Stimulated activated CD4-positive, alpha-beta T cell treated with anti-CD3 and anti-CD28 coated beads, Interleukin-12 subunit alpha, Interleukin-12 subunit beta, amount 100 ng/mL, for 48 hours (primary cell): Measurements from ENCODE around the gene SLC15A3.

Source experiments
- DNase-seq, 3 donors: peaks; one replicate each; pipeline ENCODE4 v3.0.0-alpha.2; 2020; ENCODE audit warnings: low read depth in 2 of 3, low spot score in 1 of 3

SLC15A3 gene

DNA sequence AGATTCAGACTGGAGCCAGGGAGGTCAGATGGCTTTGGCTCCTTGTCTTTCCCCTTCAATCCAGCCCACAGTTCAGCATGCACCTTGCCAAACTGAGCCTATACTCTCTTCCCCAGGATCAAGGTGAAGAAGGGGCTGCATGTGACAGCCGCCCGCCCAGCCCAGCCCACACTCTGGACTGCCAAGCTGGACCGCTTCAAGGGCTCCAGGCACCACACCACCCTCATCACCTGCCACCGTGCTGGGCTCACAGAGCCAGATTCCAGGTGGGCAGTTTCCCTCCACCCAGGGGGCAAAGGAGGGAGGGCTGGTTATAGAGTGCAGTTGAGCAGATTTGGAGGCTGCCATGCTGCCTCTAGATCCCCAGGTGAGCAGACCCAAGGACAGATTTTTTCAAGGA is 21.6 kb downstream of the SLC15A3 start:
- DNase-seq, result no peak

DNA sequence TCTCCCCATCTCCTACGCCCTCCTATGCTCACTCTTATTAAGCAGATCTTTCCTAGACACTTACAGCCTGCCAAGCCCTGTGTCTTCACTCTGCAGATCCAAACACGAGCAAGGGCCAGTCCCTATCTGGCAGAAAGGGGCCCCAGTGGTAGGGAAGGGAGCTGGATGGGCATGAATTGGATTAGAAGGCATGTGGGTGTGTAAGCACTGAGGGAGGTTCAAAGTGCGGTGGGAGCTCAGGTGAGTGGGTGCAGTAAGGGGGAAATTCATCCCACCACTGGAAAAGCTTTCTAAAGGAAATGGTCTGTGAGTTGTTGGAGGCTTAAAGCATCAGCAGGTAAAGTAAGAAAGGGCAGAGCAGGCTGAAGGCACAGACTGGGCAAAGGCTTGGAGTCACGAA is 22.2 kb downstream of the SLC15A3 start:
- no peak for DNase-seq

DNA sequence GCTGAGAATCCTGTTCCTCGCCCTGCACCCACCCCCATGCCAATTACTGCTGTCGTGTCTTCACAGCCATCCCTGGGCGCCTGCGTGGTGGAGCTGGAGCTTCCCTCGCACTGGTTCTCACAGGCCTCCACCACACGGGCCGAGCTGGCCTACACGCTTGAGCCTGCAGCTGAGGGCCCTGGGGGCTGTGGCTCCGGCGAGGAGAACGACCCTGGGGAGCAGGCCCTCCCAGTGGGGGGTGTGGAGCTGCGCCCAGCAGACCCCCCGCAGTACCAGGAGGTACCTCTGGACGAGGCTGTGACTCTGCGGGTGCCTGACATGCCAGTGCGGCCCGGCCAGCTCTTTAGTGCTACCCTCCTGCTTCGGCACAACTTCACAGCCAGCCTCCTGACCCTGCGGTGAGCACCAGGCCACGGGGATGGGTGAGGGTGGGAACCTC is 23.4 kb downstream of the SLC15A3 start:
- no peak for DNase-seq

DNA sequence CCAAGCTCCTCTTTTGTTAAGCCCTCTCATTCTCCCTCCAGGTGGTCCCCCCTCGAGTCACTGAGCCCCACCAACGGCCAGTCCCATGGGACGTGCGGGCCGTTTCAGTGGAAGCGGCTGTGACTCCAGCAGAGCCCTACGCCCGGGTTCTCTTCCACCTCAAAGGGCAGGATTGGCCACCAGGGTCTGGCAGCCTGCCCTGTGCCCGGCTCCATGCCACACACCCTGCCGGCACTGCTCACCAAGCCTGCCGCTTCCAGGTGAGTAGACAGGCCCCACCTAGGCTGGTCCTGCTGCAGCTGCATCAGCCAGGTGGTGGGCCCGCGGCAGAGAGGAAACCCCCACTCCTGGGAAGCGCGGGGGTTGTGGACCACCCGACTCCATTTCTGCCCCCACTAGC is 24.4 kb downstream of the SLC15A3 start:
- no peak for DNase-seq

DNA sequence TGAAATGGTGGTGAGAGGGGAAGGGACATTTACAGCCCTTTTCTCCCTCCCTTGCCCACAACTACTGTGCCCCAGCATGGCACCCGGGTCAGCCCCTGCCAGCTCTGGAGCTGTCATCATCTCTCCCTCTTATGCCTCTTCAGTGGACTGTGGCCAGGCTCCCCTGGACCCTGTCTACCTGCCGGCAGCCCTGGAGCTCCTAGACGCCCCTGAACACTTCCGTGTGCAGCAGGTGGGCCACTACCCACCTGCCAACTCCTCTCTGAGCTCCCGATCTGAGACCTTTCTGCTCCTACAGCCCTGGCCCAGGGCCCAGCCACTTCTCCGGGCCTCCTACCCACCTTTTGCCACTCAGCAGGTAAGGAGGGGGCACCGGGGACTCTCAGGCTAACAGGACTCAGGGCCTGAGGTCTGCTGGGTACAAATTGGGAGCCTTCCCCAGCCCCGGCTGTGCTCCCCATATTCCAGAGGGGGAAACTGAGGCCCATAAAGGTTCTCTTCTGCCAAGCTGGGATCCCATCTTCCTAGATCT is 24.8 kb downstream of the SLC15A3 start:
- no peak for DNase-seq

DNA sequence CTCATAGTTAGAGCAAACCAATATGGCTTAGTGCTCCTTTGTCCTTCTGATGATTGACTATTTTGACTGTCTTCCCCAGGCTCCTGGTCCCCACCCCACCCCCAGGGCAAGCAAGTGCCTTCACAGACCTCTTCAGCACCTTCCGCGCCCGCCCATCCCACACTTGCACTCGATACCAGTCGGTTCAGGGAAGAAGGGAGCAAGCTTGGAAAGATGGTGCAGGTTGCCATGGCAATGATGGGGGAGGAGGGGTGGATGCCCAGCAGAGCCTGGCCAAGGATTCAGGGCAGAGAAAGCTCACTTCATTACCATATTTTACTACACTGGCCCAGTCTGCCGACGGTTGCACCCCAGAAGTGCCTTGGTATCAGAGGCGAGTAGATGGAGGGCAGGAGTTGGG is 25.5 kb downstream of the SLC15A3 start:
- no peak for DNase-seq

DNA sequence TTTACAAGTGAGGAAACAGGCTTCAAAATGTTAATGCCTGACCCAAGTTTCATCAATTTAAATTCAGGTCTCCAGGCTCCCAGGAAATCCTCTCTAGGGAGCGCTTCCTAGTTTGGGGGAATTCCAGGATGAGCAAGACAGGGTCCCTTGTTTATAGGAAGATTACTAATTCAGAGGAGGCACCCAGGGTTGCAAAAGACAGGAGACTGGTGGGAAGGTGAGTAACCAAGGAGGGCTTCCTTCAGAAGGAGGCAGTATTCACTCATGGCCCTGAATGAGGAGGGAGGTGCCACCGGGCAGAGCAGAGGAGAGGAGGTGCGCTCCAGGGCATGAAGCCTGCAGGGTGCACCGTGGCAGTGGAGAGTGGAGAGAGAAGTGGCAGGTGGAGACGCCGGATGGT is 26.1 kb downstream of the SLC15A3 start:
- no peak for DNase-seq

DNA sequence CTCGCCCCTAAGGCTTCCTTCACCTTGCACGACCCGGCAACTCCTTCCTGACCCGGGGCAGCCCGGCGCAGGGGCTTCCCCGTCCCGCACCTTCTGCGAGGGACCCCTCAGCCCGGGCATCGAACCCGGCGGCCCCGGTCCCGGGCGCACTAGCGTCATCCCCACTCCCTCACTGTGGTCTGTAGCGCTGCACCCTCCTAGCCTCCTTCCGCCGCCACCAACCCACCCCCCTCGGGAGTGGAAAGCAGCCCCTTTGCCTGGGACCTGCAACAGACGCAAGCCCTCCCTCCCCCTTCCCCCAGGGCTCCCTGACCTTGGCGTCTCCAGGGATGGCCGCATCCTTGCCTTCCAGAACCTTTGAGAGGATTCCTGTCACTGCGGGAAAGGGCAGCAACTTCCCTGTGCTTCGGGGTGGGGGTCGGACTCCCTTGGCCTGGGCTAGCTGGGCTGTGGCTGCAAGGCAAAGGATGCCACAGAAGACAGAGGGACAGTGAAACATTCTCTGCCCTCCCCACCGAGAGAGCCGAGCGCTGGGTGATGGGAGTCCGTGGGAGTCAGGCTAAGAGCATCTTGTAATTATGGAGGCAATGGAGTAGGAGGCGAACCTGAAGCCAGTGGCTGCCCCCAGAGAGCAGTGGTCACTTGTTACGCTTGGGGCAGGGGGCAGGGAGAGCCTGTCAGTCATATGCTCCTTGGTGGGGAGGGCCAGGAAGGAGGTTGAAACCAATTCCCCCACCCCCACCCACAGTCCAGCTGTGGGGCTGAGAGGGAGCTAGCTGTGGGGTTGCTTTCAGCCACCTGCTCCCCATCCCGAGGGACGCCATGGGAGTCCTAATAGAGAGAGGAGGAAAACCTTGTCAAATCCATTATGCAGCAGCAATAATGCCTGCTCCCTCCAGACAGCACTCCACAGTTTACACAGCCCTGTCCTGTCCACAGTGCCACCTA is 26.8 kb downstream of the SLC15A3 start:
- no peak for DNase-seq

DNA sequence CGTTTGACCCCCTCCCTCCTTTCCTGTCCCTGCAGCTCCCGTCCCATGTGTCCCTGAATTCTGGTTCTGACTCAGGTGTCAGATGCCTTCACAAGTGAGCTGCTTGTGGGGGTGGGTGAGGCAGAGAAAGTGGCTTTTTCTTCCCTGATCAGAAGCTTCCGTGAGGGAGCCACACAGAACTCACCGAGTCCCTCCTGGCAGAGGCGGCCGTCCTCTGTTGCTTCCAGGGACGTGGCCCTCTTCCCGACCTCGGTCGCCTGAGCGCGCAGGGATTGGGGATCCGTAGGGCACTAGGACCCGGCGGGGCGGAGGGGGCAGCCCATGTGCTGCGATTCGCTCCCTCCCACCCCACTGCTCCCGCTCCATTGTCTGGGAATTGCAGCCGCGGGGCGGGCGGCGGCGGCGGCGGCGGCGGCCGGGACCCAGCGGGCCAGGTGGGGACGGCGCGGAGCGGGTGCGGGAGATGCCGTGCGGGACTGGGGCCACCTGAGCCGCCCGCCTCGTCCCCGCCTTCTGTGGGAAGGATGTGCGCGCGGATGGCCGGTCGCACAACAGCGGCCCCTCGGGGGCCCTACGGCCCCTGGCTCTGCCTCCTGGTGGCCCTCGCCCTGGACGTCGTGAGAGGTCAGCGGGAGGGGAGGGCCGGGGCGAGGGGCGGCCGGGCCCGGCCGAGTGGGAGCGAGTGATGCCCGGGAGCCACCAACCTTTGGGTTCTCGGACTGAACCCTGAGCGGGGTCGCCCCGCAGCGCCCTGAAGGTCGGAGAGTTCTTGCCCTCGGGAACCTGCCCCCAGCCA is 27.7 kb downstream of the SLC15A3 start, which contains the start of gene TMEM132A:
TMEM132A (plus strand) TSS at position 351 of the 796 bp plus-strand sequence; CDS start at position 525, 174 bp downstream.
- DNase-seq, result no peak

DNA sequence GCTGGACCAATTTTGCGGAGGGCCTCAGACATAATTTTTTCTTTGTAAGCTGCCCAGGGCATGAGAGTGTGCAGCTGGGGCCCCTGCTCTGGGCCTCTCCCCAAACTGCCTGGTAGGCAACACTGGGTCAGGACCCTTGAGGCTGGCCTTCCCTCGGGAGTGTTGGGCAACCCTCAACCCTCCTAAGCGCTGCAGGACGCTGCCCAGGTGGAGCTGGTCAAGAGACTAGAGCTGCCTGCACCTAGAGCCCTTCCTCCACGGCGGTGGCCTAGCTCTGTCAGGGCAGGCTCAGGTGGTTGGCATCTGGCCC is 28.2 kb downstream of the SLC15A3 start:
- DNase-seq, result no peak

DNA sequence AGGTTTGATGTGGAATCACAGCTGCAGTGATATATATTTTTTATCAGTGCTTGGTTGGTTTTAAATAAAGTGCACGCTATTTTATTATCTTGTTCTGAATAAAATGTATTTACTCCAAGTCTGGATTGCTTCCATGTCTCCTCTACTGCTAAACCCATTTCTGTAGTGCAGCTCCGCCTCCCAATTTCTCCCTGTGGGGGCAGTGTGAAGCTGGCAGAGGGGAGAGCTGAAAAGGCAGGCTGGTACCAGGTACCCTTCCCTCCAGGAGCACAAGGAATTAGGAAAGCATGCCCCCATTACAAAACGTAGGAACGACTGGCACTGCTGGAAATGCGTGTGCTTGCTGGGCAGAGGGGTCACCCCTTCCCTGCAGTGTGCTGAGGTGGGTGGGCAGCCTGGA is 28.6 kb downstream of the SLC15A3 start:
- DNase-seq, result no peak

DNA sequence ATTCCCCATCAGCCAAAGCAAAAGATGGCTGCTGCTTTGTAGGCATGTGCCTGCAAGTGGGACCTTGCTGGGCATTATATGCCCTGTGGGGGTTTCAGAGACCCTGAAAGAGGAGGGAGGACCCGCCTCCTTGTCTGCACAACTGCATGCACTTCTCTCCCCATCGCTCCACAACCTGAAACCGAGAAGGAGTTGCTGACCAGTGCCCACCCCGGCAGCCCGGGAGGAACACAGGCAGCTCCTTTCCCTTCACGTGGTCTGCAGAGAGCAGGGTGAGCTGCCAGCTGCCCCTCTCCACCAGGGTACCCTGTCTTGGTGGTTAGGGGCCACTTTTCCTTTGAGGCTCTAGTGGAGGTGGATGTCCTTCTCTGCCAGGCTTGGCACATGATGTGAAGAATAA is 29.1 kb downstream of the SLC15A3 start:
- DNase-seq, result no peak

DNA sequence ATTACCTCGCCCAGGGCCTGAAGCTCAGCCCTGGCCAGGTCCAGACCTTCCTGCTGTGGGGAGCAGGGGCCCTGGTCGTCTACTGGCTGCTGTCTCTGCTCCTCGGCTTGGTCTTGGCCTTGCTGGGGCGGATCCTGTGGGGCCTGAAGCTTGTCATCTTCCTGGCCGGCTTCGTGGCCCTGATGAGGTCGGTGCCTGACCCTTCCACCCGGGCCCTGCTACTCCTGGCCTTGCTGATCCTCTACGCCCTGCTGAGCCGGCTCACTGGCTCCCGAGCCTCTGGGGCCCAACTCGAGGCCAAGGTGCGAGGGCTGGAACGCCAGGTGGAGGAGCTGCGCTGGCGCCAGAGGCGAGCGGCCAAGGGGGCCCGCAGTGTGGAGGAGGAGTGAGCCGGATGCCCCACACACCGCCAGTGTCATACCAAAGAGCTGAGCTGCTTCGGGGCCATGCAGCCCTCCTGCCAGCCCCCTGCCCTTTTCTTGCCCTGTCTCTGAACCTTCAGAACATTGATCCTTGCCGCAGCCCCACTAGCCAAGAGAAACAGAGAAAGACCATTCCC is 30.1 kb downstream of the SLC15A3 start:
- no peak for DNase-seq

DNA sequence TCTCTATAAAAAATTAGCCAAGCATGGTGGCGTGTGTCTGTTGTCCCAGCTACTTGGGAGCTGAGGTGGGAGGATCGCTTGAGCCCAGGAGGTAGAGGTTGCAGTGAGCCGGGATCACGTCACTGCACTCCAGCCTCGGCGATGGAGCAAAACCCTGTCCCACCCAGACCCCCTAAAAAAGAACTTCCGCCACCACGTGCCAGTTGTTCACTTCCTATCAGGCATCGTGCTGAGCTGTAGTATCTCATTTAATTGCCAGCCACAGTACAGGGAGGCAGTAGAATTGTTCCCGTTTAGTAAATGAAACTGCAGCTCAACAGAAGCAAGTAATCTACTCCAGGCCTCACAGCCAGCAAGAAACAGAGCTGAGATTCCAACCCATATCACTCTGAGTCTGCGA is 30.7 kb downstream of the SLC15A3 start:
- no peak for DNase-seq

DNA sequence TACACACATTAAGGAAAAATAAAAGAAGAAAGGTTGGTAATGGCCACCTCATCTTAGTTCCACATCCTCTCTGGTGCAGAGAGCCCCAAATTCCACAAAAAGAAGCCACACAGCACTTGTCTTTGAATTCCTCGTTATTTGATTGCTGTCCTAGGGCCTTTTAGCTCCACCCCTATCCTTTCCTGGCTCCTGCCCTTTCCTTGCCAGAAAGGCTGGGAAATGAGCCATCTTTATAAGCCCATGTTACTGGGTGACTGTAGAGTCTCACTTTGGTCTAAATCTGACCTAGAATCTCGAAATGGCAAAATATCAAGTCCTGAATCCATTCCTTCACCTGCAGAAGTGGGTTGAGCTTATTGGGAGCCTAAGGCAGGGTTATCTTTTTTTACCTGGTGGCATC is 32.0 kb downstream of the SLC15A3 start:
- DNase-seq, result no peak

DNA sequence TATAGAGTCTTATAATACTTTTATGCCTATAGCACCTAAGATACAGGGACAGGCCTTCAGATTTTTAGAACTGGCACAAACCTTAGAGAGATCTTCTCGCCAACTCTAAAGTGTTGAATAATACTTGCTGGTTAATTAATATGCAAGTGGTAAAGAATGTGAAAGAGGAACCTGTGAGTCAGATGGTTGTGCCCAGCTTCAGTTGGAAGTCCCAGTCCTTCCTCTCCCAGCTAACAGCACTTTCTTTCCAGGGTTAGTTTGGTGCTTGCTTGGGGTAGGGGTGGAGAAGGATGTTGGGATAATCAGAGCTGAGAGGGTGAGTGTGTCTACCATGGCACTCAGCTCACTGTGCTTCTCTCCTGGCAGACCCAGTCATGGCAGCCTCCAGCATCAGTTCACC is 32.7 kb downstream of the SLC15A3 start:
- DNase-seq, result no peak

DNA sequence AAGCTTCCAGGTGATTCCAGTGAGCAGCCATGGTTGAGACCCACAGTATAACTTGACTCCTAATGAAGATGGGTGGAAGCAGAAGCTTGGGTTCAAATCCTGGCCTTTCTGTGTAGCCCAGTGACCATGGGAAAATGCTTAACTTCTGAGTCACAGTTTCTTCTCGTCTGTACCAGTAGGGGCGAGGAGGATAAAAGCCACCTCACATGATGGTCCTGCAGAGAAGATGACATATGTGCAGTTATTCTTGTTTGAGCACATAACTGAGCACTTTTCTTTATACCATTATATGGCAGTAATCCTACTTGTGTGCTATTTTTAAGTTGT is 33.1 kb downstream of the SLC15A3 start:
- no peak for DNase-seq

DNA sequence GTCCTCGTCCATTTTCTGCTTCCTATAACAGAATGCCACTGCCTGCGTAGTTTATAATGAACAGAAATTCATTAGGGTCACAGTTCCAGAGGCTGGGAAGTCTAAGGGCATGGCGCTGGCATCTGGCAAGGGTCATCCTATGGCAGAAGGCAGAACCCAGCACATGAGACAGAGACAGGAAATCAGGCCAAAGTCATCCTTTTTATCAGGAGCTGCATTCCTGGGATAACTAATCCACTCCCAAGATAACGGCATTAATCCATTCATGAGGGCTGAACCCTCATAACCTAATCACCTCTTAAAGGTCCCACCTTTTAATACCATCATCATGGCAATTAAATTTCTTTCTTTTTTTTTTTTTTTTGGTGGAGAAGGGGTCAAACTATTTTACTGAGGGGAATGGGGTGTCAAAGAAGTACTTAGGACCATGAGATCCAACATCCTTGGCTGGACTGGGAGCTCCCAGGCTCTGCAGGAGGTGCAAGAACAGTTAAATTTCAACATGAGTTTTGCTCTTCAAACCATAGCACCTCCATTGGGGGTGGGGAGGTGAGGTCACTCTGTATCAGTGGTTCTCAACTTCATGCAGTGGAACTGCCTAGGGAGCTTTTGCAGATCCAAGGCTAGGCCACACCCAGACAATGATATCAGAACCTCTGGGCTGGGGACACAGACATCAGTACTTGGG is 33.6 kb downstream of the SLC15A3 start:
- no peak for DNase-seq

DNA sequence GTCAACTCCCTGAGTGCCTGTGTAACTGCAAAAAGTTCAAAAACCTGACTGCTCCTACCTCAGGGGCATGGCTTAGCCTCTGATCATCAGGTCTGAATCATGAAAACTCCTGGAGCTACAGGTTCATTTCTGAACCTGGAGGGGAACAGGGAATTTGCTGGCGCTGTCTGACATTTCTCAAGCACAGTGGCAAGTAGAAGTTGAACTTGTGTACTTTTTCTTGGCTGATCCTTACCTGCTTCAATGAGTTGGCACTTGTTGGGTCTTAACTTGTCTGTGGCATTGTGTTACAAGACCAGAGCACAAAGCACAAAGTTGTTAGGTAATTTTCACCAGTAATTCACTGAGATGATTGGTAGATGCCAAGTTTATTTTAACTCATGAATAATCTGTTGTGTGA is 34.7 kb downstream of the SLC15A3 start:
- DNase-seq, result no peak

DNA sequence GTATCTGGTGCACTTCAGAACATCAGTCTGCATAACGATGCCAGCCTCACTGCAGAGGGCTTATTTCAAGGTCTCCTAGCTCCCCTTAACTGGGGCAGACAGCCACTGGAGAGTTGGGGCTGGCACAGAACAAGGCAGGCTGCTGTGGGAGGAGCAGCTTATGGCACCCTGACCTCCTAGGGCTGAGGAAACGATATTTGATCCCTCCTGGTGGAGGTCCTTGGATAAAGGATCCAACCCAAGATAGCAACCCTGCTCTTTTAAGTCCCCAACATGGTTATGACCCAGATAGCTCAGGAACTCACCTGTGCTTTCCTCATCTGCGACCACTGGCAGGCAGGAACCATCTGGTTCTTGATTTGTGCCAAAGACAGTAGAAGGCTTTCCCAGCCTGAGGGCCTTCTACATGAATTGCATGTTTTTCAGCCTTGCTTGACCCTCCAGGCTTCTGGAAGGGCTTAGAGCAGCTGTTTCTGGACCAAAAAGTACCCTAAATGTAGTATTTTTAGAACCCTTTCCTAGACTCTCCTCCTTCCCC is 35.2 kb downstream of the SLC15A3 start:
- no peak for DNase-seq
